H1 (cell line): ENCODE measurements around the gene FBXO38. TPM values are rescaled to one million over a fixed set of nuclear protein-coding genes. Genes with fewer than 3 reads are reported as not detected.

Experiments
- CTCF ChIA-PET: fragments of 300-600 bp; sonication (Branson Sonifier 250); formaldehyde crosslinking; loops from one replicate; lab custom pipeline; 2021; ENCODE audit not compliant: partially characterized antibody; lab: Charles Lee
- POLR2A ChIA-PET: fragments of 300-600 bp; sonication (Branson Sonifier 250); formaldehyde crosslinking; loops from one replicate; lab custom pipeline; 2021; ENCODE audit warnings: inconsistent platforms; ENCODE audit not compliant: partially characterized antibody; lab: Charles Lee
- DNase-seq, 2 experiments: peaks; one replicate each; pipeline versions ENCODE4 v3.0.0 to v3.0.0-alpha.2; 2010 to 2022; ENCODE audit warnings: low spot score in 2 of 2, low read depth in 1 of 2, mixed read lengths in 1 of 2
- FAIRE-seq: peaks from 2 replicates; lab custom pipeline; 2011; peaks lifted over from hg19 to GRCh38; lab: Jason Lieb, UNC
- H2AFZ ChIP-seq: 2 replicates; pipeline ENCODE4 v1.8.1; 2012; ENCODE audit warnings: low read length, inconsistent platforms
- H2AK5ac ChIP-seq: 2 replicates; pipeline ENCODE4 v1.6.1; 2013; ENCODE audit warnings: low read depth, low read length
- H2BK120ac ChIP-seq: replicated peaks from 2 replicates; pipeline ENCODE3; 2013; ENCODE audit warnings: low read depth, low read length, inconsistent platforms
- H2BK12ac ChIP-seq: 2 replicates; pipeline ENCODE4 v1.6.1; 2013; ENCODE audit warnings: low read depth, low read length
- H2BK15ac ChIP-seq: 2 replicates; pipeline ENCODE4 v1.6.1; 2013; ENCODE audit warnings: low read length
- H2BK20ac ChIP-seq: 2 replicates; pipeline ENCODE4 v1.6.1; 2013; ENCODE audit warnings: low read length
- H2BK5ac ChIP-seq: 2 replicates; pipeline ENCODE4 v1.6.1; 2013; ENCODE audit warnings: low read depth, low read length
- H3K14ac ChIP-seq: 2 replicates; pipeline ENCODE4 v1.6.1; 2013; ENCODE audit warnings: inconsistent platforms; ENCODE audit not compliant: insufficient read length
- H3K18ac ChIP-seq: 2 replicates; pipeline ENCODE4 v1.6.1; 2013; ENCODE audit warnings: low read length; ENCODE audit errors: extremely low read depth
- H3K23ac ChIP-seq: 2 replicates; pipeline ENCODE4 v1.6.1; 2013; ENCODE audit warnings: inconsistent platforms; ENCODE audit not compliant: insufficient read length
- H3K23me2 ChIP-seq: 2 replicates; pipeline ENCODE4 v1.6.1; 2013; ENCODE audit warnings: low read depth, low read length
- H3K27ac ChIP-seq: 2 replicates; pipeline ENCODE4 v1.6.1; 2011; ENCODE audit warnings: low read depth, low read length, inconsistent platforms
- H3K27me3 ChIP-seq, 4 experiments: replicated peaks in 1 of 4; 1 replicate in 1 of 4; 2 replicates in 3 of 4; pipeline versions ENCODE4 v1.6.1 to v1.8.1; 2011 to 2013; ENCODE audit warnings: low read length in 3 of 4, mild to moderate bottlenecking in 3 of 4, inconsistent platforms in 2 of 4, mixed read lengths in 2 of 4, moderate library complexity in 1 of 4; ENCODE audit not compliant: control insufficient read depth in 3 of 4, insufficient read depth in 3 of 4; ENCODE audit errors: extremely low read depth in 1 of 4
- H3K36me3 ChIP-seq, 4 experiments: 2 replicates each; pipeline versions ENCODE4 v1.6.1 to v1.8.1; 2011 to 2013; ENCODE audit warnings: mild to moderate bottlenecking in 4 of 4, low read length in 3 of 4, moderate library complexity in 2 of 4, control low read depth in 1 of 4, inconsistent platforms in 1 of 4; ENCODE audit not compliant: insufficient read depth in 4 of 4, control insufficient read depth in 2 of 4
- H3K4ac ChIP-seq: replicated peaks from 2 replicates; pipeline ENCODE3; 2013; ENCODE audit warnings: low read length, low read depth, mixed read lengths, inconsistent platforms; ENCODE audit not compliant: insufficient read length
- H3K4me1 ChIP-seq, 4 experiments: replicated peaks in 1 of 4; 1 replicate in 1 of 4; 2 replicates in 3 of 4; pipeline versions ENCODE4 v1.6.1 to v1.8.1; 2011 to 2013; ENCODE audit warnings: low read length in 3 of 4, inconsistent platforms in 2 of 4, mixed read lengths in 1 of 4; ENCODE audit not compliant: insufficient read depth in 4 of 4, control insufficient read depth in 3 of 4
- H3K4me2 ChIP-seq, 2 experiments: 2 replicates each; pipeline versions ENCODE4 v1.6.1 to v1.8.1; 2011 to 2013; ENCODE audit warnings: low read depth in 2 of 2, low read length in 2 of 2, control low read depth in 1 of 2, inconsistent platforms in 1 of 2, mild to moderate bottlenecking in 1 of 2; ENCODE audit not compliant: insufficient read depth in 1 of 2
- H3K4me3 ChIP-seq, 4 experiments: fragments of 200-600, 300-600 bp in 1 of 4; sonication (generic), shearing (Covaris generic), sonication (Bioruptor Twin) in 1 of 4; 2 replicates each; pipeline versions ENCODE4 v1.5.1 to v1.8.1; 2011 to 2016; ENCODE audit warnings: low read length in 4 of 4, low read depth in 3 of 4, control low read depth in 2 of 4, inconsistent platforms in 2 of 4, mild to moderate bottlenecking in 2 of 4, mixed read lengths in 1 of 4, moderate library complexity in 1 of 4; ENCODE audit not compliant: insufficient read depth in 2 of 4; ENCODE audit errors: extremely low read depth in 1 of 4
- H3K56ac ChIP-seq: replicated peaks from 2 replicates; pipeline ENCODE3; 2013; ENCODE audit warnings: low read depth, mild to moderate bottlenecking, mixed read lengths, low read length, inconsistent platforms; ENCODE audit not compliant: insufficient read length
- H3K79me1 ChIP-seq: 2 replicates; pipeline ENCODE4 v1.6.1; 2013; ENCODE audit warnings: low read depth, low read length, control low read depth
- H3K79me2 ChIP-seq, 2 experiments: 2 replicates each; pipeline versions ENCODE4 v1.6.1 to v1.8.1; 2012 to 2013; ENCODE audit warnings: low read length in 2 of 2, mild to moderate bottlenecking in 2 of 2, inconsistent platforms in 1 of 2; ENCODE audit not compliant: insufficient read depth in 2 of 2, control insufficient read depth in 1 of 2
- H3K9ac ChIP-seq, 4 experiments: replicated peaks in 1 of 4; 1 replicate in 1 of 4; 2 replicates in 3 of 4; pipeline versions ENCODE4 v1.6.1 to v1.8.1; 2011 to 2013; ENCODE audit warnings: low read depth in 3 of 4, low read length in 3 of 4, control low read depth in 2 of 4, mild to moderate bottlenecking in 2 of 4, moderate library complexity in 2 of 4, inconsistent platforms in 1 of 4; ENCODE audit errors: extremely low read depth in 1 of 4
- H3K9me3 ChIP-seq, 2 experiments: 2 replicates each; pipeline versions ENCODE4 v1.6.1 to v1.8.1; 2012 to 2013; ENCODE audit warnings: mild to moderate bottlenecking in 2 of 2, moderate library complexity in 2 of 2, control low read depth in 1 of 2, inconsistent platforms in 1 of 2, low read depth in 1 of 2, low read length in 1 of 2, mixed read lengths in 1 of 2; ENCODE audit not compliant: insufficient read depth in 2 of 2
- H4K20me1 ChIP-seq, 2 experiments: replicated peaks in 1 of 2; 2 replicates each; pipeline versions ENCODE3 to v1.8.1; 2011 to 2013; ENCODE audit warnings: inconsistent platforms in 2 of 2, low read length in 2 of 2, mild to moderate bottlenecking in 1 of 2; ENCODE audit not compliant: insufficient read depth in 2 of 2, control insufficient read depth in 1 of 2
- H4K5ac ChIP-seq: 2 replicates; pipeline ENCODE4 v1.6.1; 2013; ENCODE audit warnings: low read length, low read depth, mixed read lengths, inconsistent platforms; ENCODE audit not compliant: insufficient read length
- H4K8ac ChIP-seq: 2 replicates; pipeline ENCODE4 v1.8.0; 2013; ENCODE audit warnings: mild to moderate bottlenecking, moderate library complexity, low read length, inconsistent platforms; ENCODE audit not compliant: insufficient read depth; ENCODE audit errors: extremely low read depth
- H4K91ac ChIP-seq: replicated peaks from 2 replicates; pipeline ENCODE3; 2013; ENCODE audit warnings: low read length, mixed read lengths, inconsistent platforms; ENCODE audit not compliant: insufficient read length
- BCL11A ChIP-seq, 2 experiments: IDR thresholded peaks; one replicate each; pipeline ENCODE4 v1.6.1; 2011; ENCODE audit warnings: low read depth in 2 of 2, low read length in 2 of 2, mild to moderate bottlenecking in 2 of 2
- WGBS, 2 experiments: shearing (Covaris generic) in 1 of 2; methylation state at CpG; one replicate each; pipeline versions ENCODE4 v1.1.6 to v1.1.7; 2013 to 2015; ENCODE audit warnings: low lambda C conversion rate in 2 of 2, mixed read lengths in 2 of 2, inconsistent platforms in 1 of 2, low coverage in 1 of 2, missing lambda C conversion rate in 1 of 2; ENCODE audit not compliant: insufficient replicate concordance in 2 of 2, insufficient coverage in 1 of 2, insufficient read length in 1 of 2; ENCODE audit errors: extremely low coverage in 1 of 2, missing lambda C conversion rate in 1 of 2; 5-methylcytosine and 5-hydroxymethylcytosine counted together
- polyA plus RNA-seq, 7 experiments: library from polyadenylated mRNA; depleted of rRNA in 3 of 7; stranded (reverse) in 5 of 7; unstranded in 2 of 7; fragments of >200 nt in 5 of 7; fragments of 200-250 nt in 2 of 7; gene quantifications; 1 replicate in 5 of 7; 2 replicates in 1 of 7; 4 replicates in 1 of 7; pipeline versions ENCODE4 v1.2.1 to v1.2.3, GENCODE V29; 2011 to 2013; ENCODE audit warnings: missing spikeins in 2 of 7, mixed read lengths in 2 of 7
- total RNA-seq: library from RNA; stranded (reverse); fragmentation: NEBNext Ultra II Directional; extraction: Animal tissue kit (Norgen Biotek cat#: 25700); gene quantifications from 2 replicates; pipeline ENCODE4 v1.2.1, GENCODE V29; 2021

The FBXO38 gene
- total and polyA plus RNA-seq, 2 of the 8 experiments (the other 6 are each of a cell fraction or from before 2014, with no cell fraction given) = 9.1 to 34.3 TPM

DNA sequence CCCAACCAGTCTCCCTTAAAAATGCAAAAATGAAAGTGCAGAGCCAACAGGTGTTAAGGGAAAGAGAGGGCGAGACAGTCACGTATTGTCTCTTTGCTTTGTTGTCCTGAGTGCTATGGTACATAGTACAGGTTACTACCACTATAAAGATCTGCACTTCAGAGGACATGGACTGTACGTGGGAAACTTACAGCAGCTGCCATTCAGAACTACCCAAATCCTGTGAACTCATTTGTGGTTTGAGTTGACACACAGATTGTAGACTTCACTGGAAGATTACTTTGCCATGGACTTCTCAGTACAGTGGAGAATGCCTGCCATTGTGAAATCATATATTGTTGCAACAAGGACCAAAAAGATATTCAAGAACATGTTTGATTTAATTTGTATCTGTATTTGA is 34.8 kb downstream of the FBXO38 start:
- Histone ChIP-seq H3K4me2 (no peak overlapping the region), H4K91ac (no peak overlapping the region), H3K56ac (no peak overlapping the region), H2BK120ac (no peak overlapping the region), H2AFZ (no peak overlapping the region), H2BK15ac (no peak overlapping the region), H3K23me2 (no peaks in the 10 kb centered on the region), H3K4me3 (no peak overlapping the region), H4K20me1 (no peaks in the 10 kb centered on the region), H4K8ac (no peak overlapping the region), H3K14ac (no peak overlapping the region), H3K27me3 (no peaks in the 10 kb centered on the region), H4K5ac (no peak overlapping the region), H3K9me3 (no peaks in the 10 kb centered on the region), H3K79me2 (no peaks in the 10 kb centered on the region), H3K36me3 (peaks cover 15 to 70% (median 41%) of the 10 kb centered on the region in 4 experiments; a peak in 7 of 8 replicates), H2AK5ac (no peak overlapping the region), H3K18ac (no peak overlapping the region), H3K9ac (no peak overlapping the region), H2BK12ac (no peak overlapping the region), H2BK20ac (no peak overlapping the region), H2BK5ac (no peak overlapping the region), H3K4me1 (no peaks in the 10 kb centered on the region), H3K4ac (no peak overlapping the region), H3K27ac (no peak overlapping the region), H3K79me1 (no peaks in the 10 kb centered on the region), H3K23ac (no peak overlapping the region)
- WGBS, 2 experiments = 87% methylated on average over 3 of the region's 3 CpGs; no CpG with 5 or more reads in 1 of the 2 experiments
- CTCF ChIA-PET = interaction anchor here (1.1 to 2.0 kb wide), 2 partner anchors 9 to 312 kb away, joined by 3 to 6 read pairs; no protein-coding TSS in a partner anchor
- no peak for FAIRE-seq
- no peak for DNase-seq
- POLR2A ChIA-PET = no interaction called here
- TF ChIP-seq BCL11A (IDR thresholded peaks at IDR 0.05; ENCODE audit: low read depth in 2 of 2, low read length in 2 of 2) = no peak
